Activated T-cell treated with anti-CD3 and anti-CD28 coated beads, Interleukin-2, amount 50 U/mL, for 48 hours (primary cell): ENCODE results near the gene ALS2CL.

Experiments used
- DNase-seq, 2 experiments: peaks; one replicate each; pipeline ENCODE4 v3.0.0-alpha.2; 2020

The ALS2CL gene

DNA sequence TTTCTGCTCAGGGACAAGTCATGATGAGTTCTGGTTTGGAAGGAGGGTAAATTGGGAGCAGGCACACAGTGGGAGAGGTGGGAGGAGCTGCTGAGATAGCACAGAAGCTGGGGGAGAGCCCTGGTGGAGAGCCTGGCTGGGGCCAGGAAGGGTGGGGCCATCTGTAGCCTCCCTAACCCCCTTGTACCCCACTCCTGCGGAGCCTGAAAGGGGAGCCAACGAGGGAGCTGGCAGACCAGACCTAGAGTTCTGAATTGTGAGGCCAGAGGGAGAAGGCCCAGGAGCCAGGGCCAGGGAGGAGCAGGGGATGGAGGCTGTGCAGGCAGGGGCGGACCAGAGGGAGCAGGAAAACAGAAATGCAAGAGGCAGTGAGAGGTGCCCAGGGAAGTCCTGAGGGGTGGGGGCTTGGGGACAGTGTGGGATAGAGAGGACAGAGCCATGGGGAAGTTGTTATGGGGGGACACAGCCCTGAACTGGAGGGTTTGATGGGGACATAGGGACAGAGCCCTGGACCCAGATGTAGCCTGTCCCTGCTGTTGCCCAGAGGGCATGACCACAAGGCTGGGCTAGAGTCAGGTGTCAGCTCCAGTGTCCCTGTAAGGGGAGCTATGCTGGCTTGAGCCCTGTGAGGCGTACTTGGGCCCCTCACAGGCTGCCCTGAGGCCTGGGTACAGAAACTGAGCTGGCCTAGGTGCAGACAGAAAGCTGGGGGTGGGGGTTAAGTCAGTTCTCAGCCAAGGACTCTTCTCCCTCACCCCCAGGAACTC, 8.9 kb upstream of the ALS2CL start:
- DNase-seq, result no peak

- DNase-seq, result no peak
Measured at GRCh38 chr3:46701181-46701939, 7.9 kb upstream of the ALS2CL start, which contains the start of gene TMIE. Gene TMIE, plus strand, starts transcription at chr3:46701392. Its CDS starts 96 bp downstream, at chr3:46701488.

- no peak for DNase-seq
Measured at GRCh38 chr3:46700772-46701171, 7.3 kb upstream of the ALS2CL start.

GRCh38 chr3:46699676-46700523, 6.4 kb upstream of the ALS2CL start:
- DNase-seq, result no peak

GRCh38 chr3:46695962-46696894, 2.7 kb upstream of the ALS2CL start:
- DNase-seq, result no peak

DNA sequence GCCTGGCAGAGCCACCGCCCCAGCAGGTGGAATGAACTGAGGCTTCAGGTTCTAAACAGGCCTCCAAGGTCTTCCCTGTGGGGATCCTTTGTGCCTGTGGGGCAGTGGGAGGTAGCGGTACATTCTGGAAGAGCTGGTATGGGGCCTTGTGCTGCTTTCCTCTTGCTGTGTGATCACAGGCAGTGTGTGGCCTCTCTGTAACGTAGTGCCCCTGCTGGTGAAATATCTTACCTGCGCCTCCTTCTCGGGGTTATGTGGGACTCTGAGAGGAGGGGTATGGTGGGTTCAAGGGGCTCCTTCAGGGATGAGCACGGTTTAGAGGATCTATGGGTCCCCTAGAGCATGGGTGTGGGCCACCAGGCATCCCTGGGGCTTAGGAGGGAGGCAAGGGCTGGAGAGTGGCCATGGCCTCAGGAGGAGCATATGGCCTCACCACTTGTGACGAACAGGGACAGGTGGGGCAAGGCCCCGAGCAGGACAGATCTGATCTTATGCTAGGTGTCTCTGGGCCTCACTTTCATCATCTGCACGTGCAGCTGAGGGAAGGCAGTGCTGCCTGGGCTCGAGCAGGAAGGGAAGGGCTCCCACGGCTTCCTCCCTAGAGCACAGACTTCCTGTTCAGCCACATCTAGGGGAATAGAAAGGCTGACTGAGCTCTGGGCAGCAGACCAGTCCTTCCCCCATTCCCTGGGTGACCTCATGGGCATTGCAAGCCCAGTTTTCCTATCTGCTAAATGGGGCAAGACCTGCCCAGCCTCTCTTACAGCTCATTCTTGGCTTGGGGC, 1.9 kb upstream of the ALS2CL start:
- peak; percentile 71 to 73 for DNase-seq

DNA sequence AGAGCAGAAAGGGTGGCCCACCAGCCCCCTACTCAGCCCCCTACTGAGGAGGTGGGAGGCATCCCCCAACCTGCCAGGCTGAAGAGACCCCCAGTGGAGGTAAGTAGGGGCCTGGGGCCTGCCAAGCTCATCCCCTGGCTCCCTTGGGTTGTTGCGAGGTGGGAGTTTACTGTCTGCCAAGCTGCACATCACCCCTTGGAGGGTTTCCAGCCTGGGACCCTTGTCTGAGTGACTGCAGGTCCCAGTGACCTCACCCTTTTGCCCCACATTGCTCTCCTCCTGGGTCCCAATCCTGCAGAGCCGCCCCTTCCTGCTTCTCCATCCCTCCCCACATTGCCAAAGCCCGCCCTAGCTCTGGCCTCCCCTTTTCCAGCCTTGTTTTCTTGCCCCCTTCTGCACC, 1.0 kb upstream of the ALS2CL start:
- DNase-seq, result no peak

- DNase-seq, result peak in 1 of 2 experiments; percentile 72
Measured at GRCh38 chr3:46693892-46694226, 380 bp upstream of the ALS2CL start.

GRCh38 chr3:46692566-46692990, 901 bp downstream of the ALS2CL start:
- DNase-seq, result no peak

GRCh38 chr3:46690798-46691197, 2.7 kb downstream of the ALS2CL start:
- no peak for DNase-seq

GRCh38 chr3:46685446-46685845, 8.0 kb downstream of the ALS2CL start:
- no peak for DNase-seq

DNA sequence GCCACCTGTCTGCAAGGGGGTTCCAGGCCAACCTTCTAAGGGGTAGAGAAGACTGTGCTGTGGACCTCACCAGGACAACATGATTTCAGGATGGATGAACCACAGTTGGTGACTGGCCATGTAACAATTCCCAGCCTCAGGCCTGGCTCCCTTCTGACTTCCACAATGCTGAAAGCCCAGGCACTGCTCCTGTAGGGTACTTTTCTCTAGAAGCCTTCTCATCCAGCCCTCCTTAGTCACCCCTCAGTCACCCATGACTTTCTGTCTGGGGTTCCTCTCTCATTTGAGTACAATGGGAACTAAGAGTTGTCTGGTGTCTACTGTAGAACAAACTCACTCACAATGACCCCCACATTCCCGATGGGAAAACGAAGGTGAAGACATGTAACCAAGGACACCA, 8.6 kb downstream of the ALS2CL start:
- no peak for DNase-seq

DNA sequence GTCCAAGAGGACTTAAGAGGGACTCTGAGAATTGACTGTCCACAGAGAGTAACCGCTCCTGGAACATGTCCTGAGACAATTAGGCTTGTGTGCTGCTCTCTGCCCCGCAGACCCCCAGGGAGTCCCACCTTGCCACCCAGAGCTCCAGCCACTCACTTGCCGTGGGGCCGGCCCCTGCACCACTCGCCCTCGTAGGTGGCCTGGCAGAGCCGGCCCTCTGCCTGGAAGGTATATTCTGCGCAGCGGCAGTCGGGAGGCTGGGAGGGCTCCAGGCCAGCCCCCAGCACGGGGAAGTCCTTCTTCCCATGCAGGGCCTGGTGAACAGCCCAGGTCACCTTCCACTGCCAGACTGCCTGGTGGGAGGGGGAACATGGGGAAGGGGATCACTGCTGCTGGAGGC, 10.5 kb downstream of the ALS2CL start:
- DNase-seq, result no peak

GRCh38 chr3:46681856-46682540, 11.5 kb downstream of the ALS2CL start:
- no peak for DNase-seq

GRCh38 chr3:46681387-46681786, 12.1 kb downstream of the ALS2CL start:
- no peak for DNase-seq

- no peak for DNase-seq
Measured at GRCh38 chr3:46680298-46680826, 13.1 kb downstream of the ALS2CL start.

DNA sequence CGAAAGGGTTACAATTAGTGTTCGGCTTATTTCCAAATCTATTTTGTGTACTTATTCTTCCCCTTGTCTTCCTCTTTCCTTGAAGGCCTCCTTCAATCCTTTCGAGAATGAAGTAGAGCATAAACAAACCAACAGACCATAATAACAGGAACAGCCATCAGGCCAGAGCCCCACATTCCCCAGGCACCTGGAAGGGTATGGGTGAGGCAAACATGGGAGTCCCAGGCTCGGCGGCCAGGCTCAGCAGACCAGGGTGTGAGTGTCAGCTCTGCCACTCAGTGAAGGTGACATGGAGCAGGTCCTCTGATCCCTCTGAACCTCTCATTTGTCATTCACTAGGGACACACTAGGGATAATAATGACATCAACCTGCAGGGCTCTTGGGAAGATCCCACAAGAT, 13.8 kb downstream of the ALS2CL start:
- DNase-seq, result no peak

DNA sequence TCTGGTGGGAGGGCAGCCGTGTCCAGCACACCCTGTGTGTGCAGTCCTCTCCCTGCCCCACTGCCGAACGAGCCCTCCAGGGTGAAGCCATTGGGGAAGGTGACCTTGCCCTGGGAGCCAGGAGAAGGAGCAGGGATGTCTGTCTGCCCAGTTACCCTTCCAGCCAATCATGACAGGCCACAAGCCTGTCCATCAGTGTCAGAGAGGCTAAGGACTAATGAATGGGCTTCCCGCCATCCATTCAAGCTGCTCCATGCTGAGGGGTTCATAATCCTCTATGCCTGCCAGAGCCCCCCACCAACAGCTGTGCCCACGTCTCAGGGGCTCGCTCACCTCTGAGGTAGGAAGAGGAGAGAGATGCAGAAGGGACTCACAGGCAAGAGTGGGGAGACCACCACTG, 15.2 kb downstream of the ALS2CL start:
- DNase-seq, result no peak

DNA sequence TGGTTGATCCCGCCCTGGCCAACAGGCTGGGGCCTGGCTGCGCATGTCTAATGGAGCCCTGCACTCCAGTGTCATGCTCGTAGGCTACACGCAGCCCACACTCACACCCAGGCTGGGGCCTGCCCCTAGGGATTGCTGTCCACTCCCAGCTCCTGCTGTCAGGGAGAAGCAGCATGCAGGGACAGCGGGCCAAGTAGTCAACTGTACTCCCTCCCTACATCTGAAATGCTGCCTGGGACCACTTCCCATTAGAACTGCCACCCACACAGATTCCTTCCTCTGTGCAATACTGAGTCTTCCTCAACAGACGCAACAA, 16.1 kb downstream of the ALS2CL start:
- no peak for DNase-seq

DNA sequence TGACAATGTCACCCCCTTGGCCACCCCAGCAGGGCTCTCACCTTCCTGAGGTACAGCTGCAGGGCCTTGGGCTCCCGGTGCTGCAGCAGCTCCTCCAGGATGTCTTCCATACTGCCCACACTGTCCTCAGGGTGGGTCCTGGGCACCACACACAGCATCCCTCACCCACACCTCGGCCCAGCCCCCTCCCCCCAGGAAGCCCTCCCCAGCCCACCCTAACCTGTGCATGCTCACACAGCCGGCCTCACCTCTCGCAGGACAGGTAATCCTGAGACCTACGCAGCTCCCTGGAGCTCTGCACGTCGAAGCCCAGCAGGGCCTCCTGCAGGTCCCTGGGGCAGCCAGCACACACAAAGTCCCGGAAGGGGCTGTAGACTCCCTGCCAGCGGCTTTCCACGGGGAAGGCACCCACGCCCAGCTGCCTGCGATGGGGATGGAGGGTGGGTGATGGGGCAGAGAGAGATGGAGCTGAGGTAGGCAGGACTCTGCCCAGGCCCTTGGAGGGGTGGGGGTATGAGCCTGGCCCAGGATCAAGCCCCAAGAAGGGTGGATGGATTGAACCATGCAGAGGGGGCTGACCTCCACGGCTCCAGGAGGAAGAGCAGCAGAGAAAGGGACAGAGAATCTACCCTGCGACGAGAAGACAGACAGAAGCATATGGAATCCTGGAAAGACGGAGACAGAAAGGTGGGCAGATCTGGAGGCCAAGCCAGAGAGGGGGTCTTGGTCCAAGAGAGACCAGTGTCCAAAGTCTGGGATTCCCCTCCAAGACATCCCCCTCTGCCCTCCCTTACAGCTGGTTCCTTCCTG, 16.7 kb downstream of the ALS2CL start:
- no peak for DNase-seq
